SU-DHL-6 (cell line): ENCODE results near the gene FAM53A.

Experiments
- EZH2phosphoT487 ChIP-seq: fragments of 200-600 bp; sonication (generic), shearing (Covaris generic); conservative IDR thresholded peaks from 2 replicates; pipeline ENCODE4 v1.6.1; 2018; ENCODE audit warnings: mild to moderate bottlenecking, antibody characterized with exemption, low read length, moderate library complexity, mixed read lengths
- TF ChIP-seq, protein P1 (sequence below): fragments of 200-600 bp; sonication (generic); IDR thresholded peaks from one replicate; pipeline ENCODE4 v1.5.1; 2017; ENCODE audit warnings: antibody characterized with exemption, mild to moderate bottlenecking, low read length, moderate library complexity; ENCODE audit not compliant: insufficient read depth, poor library complexity, severe bottlenecking

GRCh38 chr4:1727117-1728031, 43.3 kb upstream of the FAM53A start:
- TF ChIP-seq, protein P1, sequence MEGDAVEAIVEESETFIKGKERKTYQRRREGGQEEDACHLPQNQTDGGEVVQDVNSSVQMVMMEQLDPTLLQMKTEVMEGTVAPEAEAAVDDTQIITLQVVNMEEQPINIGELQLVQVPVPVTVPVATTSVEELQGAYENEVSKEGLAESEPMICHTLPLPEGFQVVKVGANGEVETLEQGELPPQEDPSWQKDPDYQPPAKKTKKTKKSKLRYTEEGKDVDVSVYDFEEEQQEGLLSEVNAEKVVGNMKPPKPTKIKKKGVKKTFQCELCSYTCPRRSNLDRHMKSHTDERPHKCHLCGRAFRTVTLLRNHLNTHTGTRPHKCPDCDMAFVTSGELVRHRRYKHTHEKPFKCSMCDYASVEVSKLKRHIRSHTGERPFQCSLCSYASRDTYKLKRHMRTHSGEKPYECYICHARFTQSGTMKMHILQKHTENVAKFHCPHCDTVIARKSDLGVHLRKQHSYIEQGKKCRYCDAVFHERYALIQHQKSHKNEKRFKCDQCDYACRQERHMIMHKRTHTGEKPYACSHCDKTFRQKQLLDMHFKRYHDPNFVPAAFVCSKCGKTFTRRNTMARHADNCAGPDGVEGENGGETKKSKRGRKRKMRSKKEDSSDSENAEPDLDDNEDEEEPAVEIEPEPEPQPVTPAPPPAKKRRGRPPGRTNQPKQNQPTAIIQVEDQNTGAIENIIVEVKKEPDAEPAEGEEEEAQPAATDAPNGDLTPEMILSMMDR = no peak
- TF ChIP-seq EZH2phosphoT487 = no peak
